H1 (cell line): ENCODE measurements around the gene MRPL16. TPM values are rescaled to one million over a fixed set of nuclear protein-coding genes. Genes with fewer than 3 reads are reported as not detected.

Experiments
- CTCF ChIA-PET: fragments of 300-600 bp; sonication (Branson Sonifier 250); formaldehyde crosslinking; loops from one replicate; lab custom pipeline; 2021; ENCODE audit not compliant: partially characterized antibody; lab: Charles Lee
- POLR2A ChIA-PET: fragments of 300-600 bp; sonication (Branson Sonifier 250); formaldehyde crosslinking; loops from one replicate; lab custom pipeline; 2021; ENCODE audit warnings: inconsistent platforms; ENCODE audit not compliant: partially characterized antibody; lab: Charles Lee
- DNase-seq, 2 experiments: peaks; one replicate each; pipeline versions ENCODE4 v3.0.0 to v3.0.0-alpha.2; 2010 to 2022; ENCODE audit warnings: low spot score in 2 of 2, low read depth in 1 of 2, mixed read lengths in 1 of 2
- FAIRE-seq: peaks from 2 replicates; lab custom pipeline; 2011; peaks lifted over from hg19 to GRCh38; lab: Jason Lieb, UNC
- H2AFZ ChIP-seq: 2 replicates; pipeline ENCODE4 v1.8.1; 2012; ENCODE audit warnings: low read length, inconsistent platforms
- H2AK5ac ChIP-seq: 2 replicates; pipeline ENCODE4 v1.6.1; 2013; ENCODE audit warnings: low read depth, low read length
- H2BK120ac ChIP-seq: replicated peaks from 2 replicates; pipeline ENCODE3; 2013; ENCODE audit warnings: low read depth, low read length, inconsistent platforms
- H2BK12ac ChIP-seq: 2 replicates; pipeline ENCODE4 v1.6.1; 2013; ENCODE audit warnings: low read depth, low read length
- H2BK15ac ChIP-seq: 2 replicates; pipeline ENCODE4 v1.6.1; 2013; ENCODE audit warnings: low read length
- H2BK20ac ChIP-seq: 2 replicates; pipeline ENCODE4 v1.6.1; 2013; ENCODE audit warnings: low read length
- H2BK5ac ChIP-seq: 2 replicates; pipeline ENCODE4 v1.6.1; 2013; ENCODE audit warnings: low read depth, low read length
- H3K14ac ChIP-seq: 2 replicates; pipeline ENCODE4 v1.6.1; 2013; ENCODE audit warnings: inconsistent platforms; ENCODE audit not compliant: insufficient read length
- H3K18ac ChIP-seq: 2 replicates; pipeline ENCODE4 v1.6.1; 2013; ENCODE audit warnings: low read length; ENCODE audit errors: extremely low read depth
- H3K23ac ChIP-seq: 2 replicates; pipeline ENCODE4 v1.6.1; 2013; ENCODE audit warnings: inconsistent platforms; ENCODE audit not compliant: insufficient read length
- H3K23me2 ChIP-seq: 2 replicates; pipeline ENCODE4 v1.6.1; 2013; ENCODE audit warnings: low read depth, low read length
- H3K27ac ChIP-seq: 2 replicates; pipeline ENCODE4 v1.6.1; 2011; ENCODE audit warnings: low read depth, low read length, inconsistent platforms
- H3K27me3 ChIP-seq, 4 experiments: replicated peaks in 1 of 4; 1 replicate in 1 of 4; 2 replicates in 3 of 4; pipeline versions ENCODE4 v1.6.1 to v1.8.1; 2011 to 2013; ENCODE audit warnings: low read length in 3 of 4, mild to moderate bottlenecking in 3 of 4, inconsistent platforms in 2 of 4, mixed read lengths in 2 of 4, moderate library complexity in 1 of 4; ENCODE audit not compliant: control insufficient read depth in 3 of 4, insufficient read depth in 3 of 4; ENCODE audit errors: extremely low read depth in 1 of 4
- H3K36me3 ChIP-seq, 4 experiments: 2 replicates each; pipeline versions ENCODE4 v1.6.1 to v1.8.1; 2011 to 2013; ENCODE audit warnings: mild to moderate bottlenecking in 4 of 4, low read length in 3 of 4, moderate library complexity in 2 of 4, control low read depth in 1 of 4, inconsistent platforms in 1 of 4; ENCODE audit not compliant: insufficient read depth in 4 of 4, control insufficient read depth in 2 of 4
- H3K4ac ChIP-seq: replicated peaks from 2 replicates; pipeline ENCODE3; 2013; ENCODE audit warnings: low read length, low read depth, mixed read lengths, inconsistent platforms; ENCODE audit not compliant: insufficient read length
- H3K4me1 ChIP-seq, 4 experiments: replicated peaks in 1 of 4; 1 replicate in 1 of 4; 2 replicates in 3 of 4; pipeline versions ENCODE4 v1.6.1 to v1.8.1; 2011 to 2013; ENCODE audit warnings: low read length in 3 of 4, inconsistent platforms in 2 of 4, mixed read lengths in 1 of 4; ENCODE audit not compliant: insufficient read depth in 4 of 4, control insufficient read depth in 3 of 4
- H3K4me2 ChIP-seq, 2 experiments: 2 replicates each; pipeline versions ENCODE4 v1.6.1 to v1.8.1; 2011 to 2013; ENCODE audit warnings: low read depth in 2 of 2, low read length in 2 of 2, control low read depth in 1 of 2, inconsistent platforms in 1 of 2, mild to moderate bottlenecking in 1 of 2; ENCODE audit not compliant: insufficient read depth in 1 of 2
- H3K4me3 ChIP-seq, 4 experiments: fragments of 200-600, 300-600 bp in 1 of 4; sonication (generic), shearing (Covaris generic), sonication (Bioruptor Twin) in 1 of 4; 2 replicates each; pipeline versions ENCODE4 v1.5.1 to v1.8.1; 2011 to 2016; ENCODE audit warnings: low read length in 4 of 4, low read depth in 3 of 4, control low read depth in 2 of 4, inconsistent platforms in 2 of 4, mild to moderate bottlenecking in 2 of 4, mixed read lengths in 1 of 4, moderate library complexity in 1 of 4; ENCODE audit not compliant: insufficient read depth in 2 of 4; ENCODE audit errors: extremely low read depth in 1 of 4
- H3K56ac ChIP-seq: replicated peaks from 2 replicates; pipeline ENCODE3; 2013; ENCODE audit warnings: low read depth, mild to moderate bottlenecking, mixed read lengths, low read length, inconsistent platforms; ENCODE audit not compliant: insufficient read length
- H3K79me1 ChIP-seq: 2 replicates; pipeline ENCODE4 v1.6.1; 2013; ENCODE audit warnings: low read depth, low read length, control low read depth
- H3K79me2 ChIP-seq, 2 experiments: 2 replicates each; pipeline versions ENCODE4 v1.6.1 to v1.8.1; 2012 to 2013; ENCODE audit warnings: low read length in 2 of 2, mild to moderate bottlenecking in 2 of 2, inconsistent platforms in 1 of 2; ENCODE audit not compliant: insufficient read depth in 2 of 2, control insufficient read depth in 1 of 2
- H3K9ac ChIP-seq, 4 experiments: replicated peaks in 1 of 4; 1 replicate in 1 of 4; 2 replicates in 3 of 4; pipeline versions ENCODE4 v1.6.1 to v1.8.1; 2011 to 2013; ENCODE audit warnings: low read depth in 3 of 4, low read length in 3 of 4, control low read depth in 2 of 4, mild to moderate bottlenecking in 2 of 4, moderate library complexity in 2 of 4, inconsistent platforms in 1 of 4; ENCODE audit errors: extremely low read depth in 1 of 4
- H3K9me3 ChIP-seq, 2 experiments: 2 replicates each; pipeline versions ENCODE4 v1.6.1 to v1.8.1; 2012 to 2013; ENCODE audit warnings: mild to moderate bottlenecking in 2 of 2, moderate library complexity in 2 of 2, control low read depth in 1 of 2, inconsistent platforms in 1 of 2, low read depth in 1 of 2, low read length in 1 of 2, mixed read lengths in 1 of 2; ENCODE audit not compliant: insufficient read depth in 2 of 2
- H4K20me1 ChIP-seq, 2 experiments: replicated peaks in 1 of 2; 2 replicates each; pipeline versions ENCODE3 to v1.8.1; 2011 to 2013; ENCODE audit warnings: inconsistent platforms in 2 of 2, low read length in 2 of 2, mild to moderate bottlenecking in 1 of 2; ENCODE audit not compliant: insufficient read depth in 2 of 2, control insufficient read depth in 1 of 2
- H4K5ac ChIP-seq: 2 replicates; pipeline ENCODE4 v1.6.1; 2013; ENCODE audit warnings: low read length, low read depth, mixed read lengths, inconsistent platforms; ENCODE audit not compliant: insufficient read length
- H4K8ac ChIP-seq: 2 replicates; pipeline ENCODE4 v1.8.0; 2013; ENCODE audit warnings: mild to moderate bottlenecking, moderate library complexity, low read length, inconsistent platforms; ENCODE audit not compliant: insufficient read depth; ENCODE audit errors: extremely low read depth
- H4K91ac ChIP-seq: replicated peaks from 2 replicates; pipeline ENCODE3; 2013; ENCODE audit warnings: low read length, mixed read lengths, inconsistent platforms; ENCODE audit not compliant: insufficient read length
- CHD1 ChIP-seq: IDR thresholded peaks from 2 replicates; pipeline ENCODE4 v1.6.1; 2012; ENCODE audit warnings: low read depth, low read length, improper control_type of control experiment
- RAD21 ChIP-seq, 2 experiments: IDR thresholded peaks in 1 of 2; conservative IDR thresholded peaks in 1 of 2; 2 replicates each; pipeline ENCODE4 v1.6.1; 2011; ENCODE audit warnings: low read depth in 2 of 2, low read length in 2 of 2, improper control_type of control experiment in 1 of 2, inconsistent platforms in 1 of 2, mild to moderate bottlenecking in 1 of 2, moderate library complexity in 1 of 2
- RXRA ChIP-seq: IDR thresholded peaks from 2 replicates; pipeline ENCODE4 v1.6.1; 2011; ENCODE audit warnings: low read depth, mild to moderate bottlenecking, low read length, moderate library complexity; ENCODE audit not compliant: insufficient read depth
- ZNF274 ChIP-seq: IDR thresholded peaks from 2 replicates; pipeline ENCODE4 v1.7.0; 2012; ENCODE audit warnings: low read length, borderline replicate concordance; ENCODE audit errors: extremely low read depth
- WGBS, 2 experiments: shearing (Covaris generic) in 1 of 2; methylation state at CpG; one replicate each; pipeline versions ENCODE4 v1.1.6 to v1.1.7; 2013 to 2015; ENCODE audit warnings: low lambda C conversion rate in 2 of 2, mixed read lengths in 2 of 2, inconsistent platforms in 1 of 2, low coverage in 1 of 2, missing lambda C conversion rate in 1 of 2; ENCODE audit not compliant: insufficient replicate concordance in 2 of 2, insufficient coverage in 1 of 2, insufficient read length in 1 of 2; ENCODE audit errors: extremely low coverage in 1 of 2, missing lambda C conversion rate in 1 of 2; 5-methylcytosine and 5-hydroxymethylcytosine counted together
- polyA plus RNA-seq, 7 experiments: library from polyadenylated mRNA; depleted of rRNA in 3 of 7; stranded (reverse) in 5 of 7; unstranded in 2 of 7; fragments of >200 nt in 5 of 7; fragments of 200-250 nt in 2 of 7; gene quantifications; 1 replicate in 5 of 7; 2 replicates in 1 of 7; 4 replicates in 1 of 7; pipeline versions ENCODE4 v1.2.1 to v1.2.3, GENCODE V29; 2011 to 2013; ENCODE audit warnings: missing spikeins in 2 of 7, mixed read lengths in 2 of 7
- total RNA-seq: library from RNA; stranded (reverse); fragmentation: NEBNext Ultra II Directional; extraction: Animal tissue kit (Norgen Biotek cat#: 25700); gene quantifications from 2 replicates; pipeline ENCODE4 v1.2.1, GENCODE V29; 2021
- TF ChIP-seq, protein P1 (sequence below): IDR thresholded peaks from 2 replicates; pipeline ENCODE4 v1.6.1; 2012; ENCODE audit warnings: low read length, inconsistent platforms

The MRPL16 gene
- total and polyA plus RNA-seq, 2 of the 8 experiments (the other 6 are each of a cell fraction or from before 2014, with no cell fraction given): 69.2 to 79.8 TPM

DNA sequence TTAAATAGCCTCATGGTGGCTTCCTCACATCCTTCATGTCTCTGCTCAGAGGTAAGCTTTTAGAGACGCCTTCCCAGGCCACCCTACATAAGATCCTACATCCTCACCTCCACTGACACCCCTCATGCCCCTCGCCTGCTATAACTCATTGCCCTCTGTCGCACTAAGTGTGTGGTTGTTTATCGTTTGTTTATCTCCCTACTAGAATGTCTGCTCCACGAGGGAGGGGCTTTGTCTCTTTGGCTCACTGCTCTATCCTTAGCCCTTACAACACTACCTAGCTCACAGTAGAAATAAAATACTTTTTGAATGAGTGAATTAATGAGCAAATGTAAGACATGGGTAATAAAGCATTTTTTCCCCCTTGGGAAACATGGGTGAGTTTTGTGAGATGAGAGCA, 36.0 kb upstream of the MRPL16 start:
- H2AK5ac ChIP-seq: no peak overlapping the region
- DNase-seq (no peak), FAIRE-seq (no peak)
- no peak overlapping the region for H3K4me3 ChIP-seq
- H3K9ac ChIP-seq: no peak overlapping the region
- no peaks in the 10 kb centered on the region for H3K27me3 ChIP-seq
- H3K23me2 ChIP-seq: no peaks in the 10 kb centered on the region
- no peak overlapping the region for H2BK12ac ChIP-seq
- ChIA-PET POLR2A (no interaction called here), CTCF (interaction anchor here (3.6 kb wide), 1 partner anchor 24 kb away, joined by 8 read pairs; no protein-coding TSS in a partner anchor)
- no peak overlapping the region for H4K5ac ChIP-seq
- H4K20me1 ChIP-seq: no peaks in the 10 kb centered on the region
- peaks cover 0 to 4% (median 2%) of the 10 kb centered on the region in 4 experiments; a peak in 3 of 7 replicates for H3K4me1 ChIP-seq
- H2BK120ac ChIP-seq: no peak overlapping the region
- no peak overlapping the region for H3K14ac ChIP-seq
- no peak overlapping the region for H3K56ac ChIP-seq
- no peak overlapping the region for H2BK15ac ChIP-seq
- no peak overlapping the region for H3K4ac ChIP-seq
- no peak overlapping the region for H3K4me2 ChIP-seq
- no peak overlapping the region for H3K18ac ChIP-seq
- TF ChIP-seq, protein P1, sequence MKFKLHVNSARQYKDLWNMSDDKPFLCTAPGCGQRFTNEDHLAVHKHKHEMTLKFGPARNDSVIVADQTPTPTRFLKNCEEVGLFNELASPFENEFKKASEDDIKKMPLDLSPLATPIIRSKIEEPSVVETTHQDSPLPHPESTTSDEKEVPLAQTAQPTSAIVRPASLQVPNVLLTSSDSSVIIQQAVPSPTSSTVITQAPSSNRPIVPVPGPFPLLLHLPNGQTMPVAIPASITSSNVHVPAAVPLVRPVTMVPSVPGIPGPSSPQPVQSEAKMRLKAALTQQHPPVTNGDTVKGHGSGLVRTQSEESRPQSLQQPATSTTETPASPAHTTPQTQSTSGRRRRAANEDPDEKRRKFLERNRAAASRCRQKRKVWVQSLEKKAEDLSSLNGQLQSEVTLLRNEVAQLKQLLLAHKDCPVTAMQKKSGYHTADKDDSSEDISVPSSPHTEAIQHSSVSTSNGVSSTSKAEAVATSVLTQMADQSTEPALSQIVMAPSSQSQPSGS: no peak
- TF ChIP-seq RAD21 (IDR thresholded peaks at IDR 0.05 in 1 of 2, conservative IDR thresholded peaks at IDR 0.05 in 1 of 2; ENCODE audit: low read depth in 2 of 2, low read length in 2 of 2) (no peak), RXRA (no peak), ZNF274 (no peak), CHD1 (no peak)
- no peaks in the 10 kb centered on the region for H3K79me2 ChIP-seq
- 0 out of 4 replicates have a peak, but pooled peaks cover 0 to 4% of the 10 kb centered on the region in 2 experiments for H3K9me3 ChIP-seq
- no peaks in the 10 kb centered on the region for H3K36me3 ChIP-seq
- no peak overlapping the region for H4K91ac ChIP-seq
- 0 out of 2 replicates have a peak overlapping the region, but pooled peaks have one; percentile 5 for H2AFZ ChIP-seq
- H2BK20ac ChIP-seq: no peak overlapping the region
- no peak overlapping the region for H3K23ac ChIP-seq
- H3K79me1 ChIP-seq: no peaks in the 10 kb centered on the region
- no peak overlapping the region; the same call in 1 of the 2 replicates for H4K8ac ChIP-seq
- 87% methylated on average over 5 of the region's 5 CpGs; no CpG with 5 or more reads in 1 of the 2 experiments for WGBS, 2 experiments
- H2BK5ac ChIP-seq: no peak overlapping the region
- no peak overlapping the region for H3K27ac ChIP-seq
